Measurements from ENCODE around the gene PRKD3.

Gene PRKD3

DNA sequence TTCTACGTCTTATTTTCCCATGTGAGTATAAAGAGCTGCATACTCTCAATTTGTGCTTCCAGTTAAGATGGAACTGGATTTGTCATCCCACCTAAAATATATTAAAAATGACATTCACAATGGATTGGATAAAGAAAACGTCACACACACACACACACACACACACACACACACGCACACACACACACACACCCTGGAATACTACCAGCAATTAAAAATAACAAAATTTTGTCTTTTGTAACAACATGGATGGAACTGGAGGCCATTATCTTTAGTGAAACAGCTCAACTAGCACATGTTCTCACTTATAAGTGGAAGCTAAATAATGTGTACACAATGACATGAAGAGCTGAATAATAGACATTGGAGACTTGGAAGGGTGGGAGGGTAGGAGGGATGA, 16.0 kb upstream of the PRKD3 start:
- Histone ChIP-seq H3K4me1 (ENCODE audit: control insufficient read depth, low read depth, low read length) (peaks cover 4% of the 10 kb centered on the region), H3K27me3 (ENCODE audit: control insufficient read depth, insufficient read depth, low read length) (no peaks in the 10 kb centered on the region)

DNA sequence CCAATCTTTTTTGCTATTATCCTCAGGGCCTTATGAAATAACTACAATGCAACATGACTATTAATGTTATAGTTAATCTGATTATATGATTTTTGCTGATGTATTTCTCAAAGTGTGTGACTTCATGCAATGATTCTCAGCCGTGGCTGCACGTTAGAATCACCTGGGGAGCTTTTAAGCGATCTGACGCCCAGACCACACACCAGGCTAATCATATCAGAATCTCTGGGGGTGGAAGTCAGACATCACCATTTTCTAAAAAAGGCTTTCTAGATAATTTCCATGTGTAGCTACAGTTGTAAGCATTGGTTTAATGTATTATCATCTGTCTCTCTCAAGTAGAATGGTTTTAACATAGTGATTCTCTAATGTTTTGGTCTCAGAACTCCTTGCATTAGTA, 14.3 kb upstream of the PRKD3 start:
- H3K4me1 ChIP-seq (ENCODE audit: control insufficient read depth, low read depth, low read length), result peaks cover 4% of the 10 kb centered on the region
- no peaks in the 10 kb centered on the region for H3K36me3 ChIP-seq (ENCODE audit: control insufficient read depth, low read depth, low read length)
- no peak overlapping the region for H3K9ac ChIP-seq (ENCODE audit: low read length)
- no peak overlapping the region for H3K4me3 ChIP-seq (ENCODE audit: low read length)
- H3K9me3 ChIP-seq (ENCODE audit: control insufficient read depth, low read depth, low read length), result no peaks in the 10 kb centered on the region
- H3K27me3 ChIP-seq (ENCODE audit: control insufficient read depth, insufficient read depth, low read length), result no peaks in the 10 kb centered on the region
- H3K27ac ChIP-seq (ENCODE audit: low read length), result no peak overlapping the region

More for the DNA sequence above, 16.0 kb upstream of the PRKD3 start:
- Histone ChIP-seq H3K4me3 (ENCODE audit: low read length) (no peak overlapping the region), H3K36me3 (ENCODE audit: control insufficient read depth, low read depth, low read length) (no peaks in the 10 kb centered on the region), H3K9ac (ENCODE audit: low read length) (no peak overlapping the region), H3K27ac (ENCODE audit: low read length) (no peak overlapping the region), H3K9me3 (ENCODE audit: control insufficient read depth, low read depth, low read length) (no peaks in the 10 kb centered on the region)

DNA sequence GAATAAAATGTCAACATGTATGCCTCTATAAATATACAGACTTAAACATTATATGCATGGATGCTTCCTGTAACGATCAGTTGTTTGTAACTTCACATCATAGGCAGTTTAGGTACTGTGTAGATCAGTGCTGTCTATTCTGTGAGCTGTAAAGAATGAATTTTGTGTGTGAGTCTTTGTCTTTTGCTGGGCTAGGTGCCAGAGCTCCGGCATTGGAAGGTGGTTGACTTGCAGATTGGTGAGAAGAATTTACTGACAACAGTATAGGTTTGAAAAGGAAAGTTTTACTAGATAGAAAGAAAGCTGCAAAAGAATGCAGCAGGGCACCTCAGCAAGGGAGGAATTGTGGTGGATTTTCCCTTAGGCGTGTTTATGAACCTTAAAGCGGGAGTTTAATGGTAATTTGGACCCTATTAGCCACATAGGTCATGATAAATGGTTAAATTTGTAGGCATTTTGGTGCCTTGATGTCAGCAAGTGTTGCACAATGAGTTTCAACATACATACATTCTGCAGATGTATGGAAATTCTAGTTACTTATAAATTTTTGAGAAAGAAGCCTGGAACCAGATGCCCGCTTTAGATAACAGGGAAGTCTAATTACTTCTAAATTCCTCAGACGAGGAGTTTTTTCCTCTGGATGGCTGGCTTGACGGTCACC, 13.1 kb upstream of the PRKD3 start:
- Histone ChIP-seq H3K9me3 (ENCODE audit: control insufficient read depth, low read depth, low read length) (no peaks in the 10 kb centered on the region), H3K4me1 (ENCODE audit: control insufficient read depth, low read depth, low read length) (no peaks in the 10 kb centered on the region), H3K36me3 (ENCODE audit: control insufficient read depth, low read depth, low read length) (no peaks in the 10 kb centered on the region), H3K27me3 (ENCODE audit: control insufficient read depth, insufficient read depth, low read length) (no peaks in the 10 kb centered on the region), H3K27ac (ENCODE audit: low read length) (no peak overlapping the region), H3K9ac (ENCODE audit: low read length) (no peak overlapping the region), H3K4me3 (ENCODE audit: low read length) (no peak overlapping the region)

DNA sequence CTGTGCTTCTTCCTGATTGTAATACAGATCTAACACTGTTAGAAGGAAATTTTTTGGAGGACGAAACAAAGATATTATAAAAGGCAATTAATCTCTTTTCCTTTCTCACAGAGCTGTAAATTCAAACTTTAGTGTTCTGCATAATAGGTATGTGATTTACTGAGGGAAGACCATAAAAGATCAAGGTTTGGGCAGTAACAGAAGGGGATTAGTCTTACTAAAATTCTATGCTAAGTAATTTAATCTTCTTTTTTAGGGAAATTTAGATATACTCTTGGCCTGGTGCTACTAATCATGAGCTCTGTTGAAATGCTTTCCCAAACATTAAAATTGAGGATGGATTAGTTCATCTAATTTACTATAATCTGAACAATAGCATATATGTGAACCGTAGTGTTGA, 11.0 kb upstream of the PRKD3 start:
- Histone ChIP-seq H3K36me3 (ENCODE audit: control insufficient read depth, low read depth, low read length) (no peaks in the 10 kb centered on the region), H3K4me3 (ENCODE audit: low read length) (no peak overlapping the region), H3K27me3 (ENCODE audit: control insufficient read depth, insufficient read depth, low read length) (no peaks in the 10 kb centered on the region), H3K9ac (ENCODE audit: low read length) (no peak overlapping the region), H3K27ac (ENCODE audit: low read length) (no peak overlapping the region), H3K4me1 (ENCODE audit: control insufficient read depth, low read depth, low read length) (no peaks in the 10 kb centered on the region), H3K9me3 (ENCODE audit: control insufficient read depth, low read depth, low read length) (no peaks in the 10 kb centered on the region)

DNA sequence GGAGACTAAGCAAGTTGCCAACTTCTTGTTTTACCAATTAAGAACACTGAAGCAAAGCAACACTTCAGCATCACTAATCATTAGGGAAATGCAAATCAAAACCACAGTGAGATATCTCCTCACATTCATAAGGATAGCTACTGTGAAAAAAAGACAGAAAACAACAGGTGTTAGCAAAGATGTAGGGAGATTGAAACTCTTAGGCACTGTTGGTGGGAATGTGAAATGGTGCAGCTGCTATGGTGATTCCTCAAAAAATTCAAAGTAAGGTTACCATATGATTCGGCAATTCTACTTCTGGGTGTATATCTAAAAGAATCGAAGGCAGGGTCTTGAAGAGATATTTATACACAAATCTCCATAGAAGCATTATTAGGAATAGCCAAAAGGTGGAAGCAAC, 8.6 kb upstream of the PRKD3 start:
- Histone ChIP-seq H3K9me3 (ENCODE audit: control insufficient read depth, low read depth, low read length) (no peaks in the 10 kb centered on the region), H3K27me3 (ENCODE audit: control insufficient read depth, insufficient read depth, low read length) (no peaks in the 10 kb centered on the region), H3K36me3 (ENCODE audit: control insufficient read depth, low read depth, low read length) (no peaks in the 10 kb centered on the region), H3K4me1 (ENCODE audit: control insufficient read depth, low read depth, low read length) (no peaks in the 10 kb centered on the region), H3K27ac (ENCODE audit: low read length) (no peak overlapping the region), H3K4me3 (ENCODE audit: low read length) (no peak overlapping the region), H3K9ac (ENCODE audit: low read length) (no peak overlapping the region)

DNA sequence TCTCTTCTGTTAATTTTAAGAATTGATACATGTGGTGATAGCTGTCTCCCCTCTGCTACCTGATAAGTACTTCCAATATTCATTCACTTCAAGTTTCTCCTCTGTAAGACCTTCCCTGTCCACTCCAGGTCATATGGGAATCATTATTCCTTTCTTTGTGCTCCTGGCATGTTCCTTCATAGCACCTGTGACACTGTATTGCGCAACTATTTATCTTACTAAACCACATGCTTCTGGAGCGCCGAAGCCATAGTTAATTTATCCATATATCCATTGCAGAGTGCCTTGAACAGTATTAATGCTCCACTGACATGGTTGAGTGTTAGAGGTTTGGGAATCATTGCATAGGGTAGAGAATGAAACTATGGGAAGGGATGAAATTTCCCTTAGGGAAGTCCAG, 7.9 kb upstream of the PRKD3 start:
- Histone ChIP-seq H3K36me3 (ENCODE audit: control insufficient read depth, low read depth, low read length) (no peaks in the 10 kb centered on the region), H3K9me3 (ENCODE audit: control insufficient read depth, low read depth, low read length) (no peaks in the 10 kb centered on the region), H3K4me1 (ENCODE audit: control insufficient read depth, low read depth, low read length) (no peaks in the 10 kb centered on the region), H3K27ac (ENCODE audit: low read length) (no peak overlapping the region), H3K9ac (ENCODE audit: low read length) (no peak overlapping the region), H3K4me3 (ENCODE audit: low read length) (no peak overlapping the region), H3K27me3 (ENCODE audit: control insufficient read depth, insufficient read depth, low read length) (no peaks in the 10 kb centered on the region)

DNA sequence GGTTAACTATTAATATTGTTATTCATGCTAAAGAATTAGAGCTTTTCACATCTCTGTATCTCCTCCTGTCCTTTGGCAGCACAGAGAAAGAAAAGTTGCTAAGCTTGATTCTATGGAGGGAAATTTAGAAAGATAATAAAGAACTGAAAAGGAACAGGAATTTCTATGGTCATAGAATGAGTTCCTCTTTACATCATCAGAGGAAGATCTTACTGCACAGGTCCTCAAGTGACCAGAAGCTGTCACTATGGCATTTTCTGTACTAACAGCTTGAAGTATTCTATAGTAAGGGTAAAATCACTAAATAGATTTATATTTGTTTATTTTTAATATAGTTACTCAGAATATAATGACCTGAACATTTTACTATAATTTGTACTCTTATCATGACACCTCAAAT, 6.0 kb upstream of the PRKD3 start:
- no peaks in the 10 kb centered on the region for H3K36me3 ChIP-seq (ENCODE audit: control insufficient read depth, low read depth, low read length)
- H3K9ac ChIP-seq (ENCODE audit: low read length), result no peak overlapping the region
- H3K4me3 ChIP-seq (ENCODE audit: low read length), result no peak overlapping the region
- peaks cover 12% of the 10 kb centered on the region for H3K27me3 ChIP-seq (ENCODE audit: control insufficient read depth, insufficient read depth, low read length)
- no peak overlapping the region for H3K27ac ChIP-seq (ENCODE audit: low read length)
- H3K9me3 ChIP-seq (ENCODE audit: control insufficient read depth, low read depth, low read length), result no peaks in the 10 kb centered on the region
- H3K4me1 ChIP-seq (ENCODE audit: control insufficient read depth, low read depth, low read length), result no peaks in the 10 kb centered on the region

DNA sequence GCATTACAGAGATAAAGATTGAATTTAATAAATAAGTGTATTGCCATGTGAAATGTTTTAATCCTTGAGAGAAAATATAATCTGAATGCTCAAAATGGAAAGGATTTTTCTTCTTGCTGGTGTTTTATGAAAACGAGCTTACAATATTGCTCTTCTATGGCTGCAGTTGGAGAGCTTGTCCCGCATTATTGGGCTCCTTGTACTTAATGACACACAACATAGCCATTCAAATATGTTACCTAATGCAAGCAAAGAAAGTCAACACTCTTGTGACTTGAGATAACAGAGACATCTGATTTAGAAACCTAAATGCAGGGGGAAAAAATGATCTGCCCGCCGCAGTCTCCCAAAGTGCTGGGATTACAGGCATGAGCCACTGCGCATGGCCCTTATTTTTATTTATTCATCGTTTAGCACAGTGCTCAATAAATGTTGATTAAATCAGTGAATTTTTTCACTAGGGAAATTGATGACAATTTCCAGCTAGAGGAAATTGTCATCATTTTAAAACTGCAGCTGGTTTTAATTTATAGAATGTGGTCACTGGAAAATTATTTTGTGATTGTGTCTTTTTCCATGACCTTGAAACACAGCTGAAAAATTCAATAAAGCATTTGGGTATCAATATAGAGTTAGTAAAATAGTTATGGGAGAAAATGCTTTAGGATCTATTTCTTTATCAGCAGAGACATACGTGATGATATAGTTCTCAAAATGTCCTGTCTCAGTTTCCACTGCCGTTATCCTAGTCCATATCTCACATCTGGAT, 2.4 kb upstream of the PRKD3 start:
- H3K36me3 ChIP-seq (ENCODE audit: control insufficient read depth, low read depth, low read length), result no peaks in the 10 kb centered on the region
- H3K4me3 ChIP-seq (ENCODE audit: low read length), result no peak overlapping the region
- no peak overlapping the region for H3K27ac ChIP-seq (ENCODE audit: low read length)
- H3K4me1 ChIP-seq (ENCODE audit: control insufficient read depth, low read depth, low read length), result peaks cover 12% of the 10 kb centered on the region
- H3K9me3 ChIP-seq (ENCODE audit: control insufficient read depth, low read depth, low read length), result no peaks in the 10 kb centered on the region
- H3K27me3 ChIP-seq (ENCODE audit: control insufficient read depth, insufficient read depth, low read length), result peaks cover 20% of the 10 kb centered on the region
- H3K9ac ChIP-seq (ENCODE audit: low read length), result no peak overlapping the region

DNA sequence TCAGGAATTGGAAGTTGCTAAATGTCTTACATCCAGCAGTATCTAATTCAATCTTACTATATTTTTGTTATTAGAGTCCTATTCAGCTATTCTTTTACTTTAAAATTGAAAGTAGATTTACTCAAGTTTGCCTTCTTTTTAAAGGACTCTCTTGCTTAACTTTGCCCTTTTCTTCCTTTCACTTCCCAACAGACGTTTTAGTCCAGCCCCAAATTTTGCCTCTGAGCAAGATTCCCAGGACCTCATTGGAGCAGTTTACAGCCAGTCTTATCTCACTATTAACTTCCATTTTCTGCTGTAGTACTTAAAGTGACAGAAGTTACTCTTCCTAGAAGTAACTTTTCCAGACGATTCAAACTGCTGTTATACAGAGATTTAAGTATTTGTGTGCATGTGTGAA, 1.7 kb upstream of the PRKD3 start:
- no peak overlapping the region for H3K27ac ChIP-seq (ENCODE audit: low read length)
- H3K4me3 ChIP-seq (ENCODE audit: low read length), result no peak overlapping the region
- H3K36me3 ChIP-seq (ENCODE audit: control insufficient read depth, low read depth, low read length), result no peaks in the 10 kb centered on the region
- H3K9ac ChIP-seq (ENCODE audit: low read length), result no peak overlapping the region
- H3K27me3 ChIP-seq (ENCODE audit: control insufficient read depth, insufficient read depth, low read length), result peaks cover 20% of the 10 kb centered on the region
- peaks cover 14% of the 10 kb centered on the region for H3K4me1 ChIP-seq (ENCODE audit: control insufficient read depth, low read depth, low read length)
- no peaks in the 10 kb centered on the region for H3K9me3 ChIP-seq (ENCODE audit: control insufficient read depth, low read depth, low read length)

DNA sequence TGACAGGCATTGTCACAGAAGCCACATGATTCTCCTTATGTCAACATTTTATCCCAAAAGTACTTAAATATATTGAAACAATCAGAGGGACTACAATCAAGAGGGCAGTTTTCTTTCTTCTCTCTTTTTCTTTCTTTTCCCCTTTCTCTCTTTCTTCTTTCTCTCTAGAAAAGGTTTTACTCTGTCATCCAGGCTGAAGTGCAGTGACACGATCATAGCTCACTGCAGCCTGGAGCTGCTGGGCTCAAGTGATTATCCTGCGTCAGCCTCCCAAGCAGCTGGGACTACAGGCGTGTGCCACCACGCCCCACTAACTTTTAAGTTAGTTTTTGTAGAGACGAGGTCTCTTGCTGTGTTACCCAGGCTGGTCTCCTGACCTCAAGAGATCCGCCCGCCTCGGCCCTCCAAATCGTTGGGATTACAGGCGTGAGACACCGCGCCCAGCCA, 1.0 kb upstream of the PRKD3 start:
- Histone ChIP-seq H3K27ac (ENCODE audit: low read length) (no peak overlapping the region), H3K9me3 (ENCODE audit: control insufficient read depth, low read depth, low read length) (no peaks in the 10 kb centered on the region), H3K4me1 (ENCODE audit: control insufficient read depth, low read depth, low read length) (peaks cover 14% of the 10 kb centered on the region), H3K36me3 (ENCODE audit: control insufficient read depth, low read depth, low read length) (no peaks in the 10 kb centered on the region), H3K27me3 (ENCODE audit: control insufficient read depth, insufficient read depth, low read length) (peaks cover 20% of the 10 kb centered on the region), H3K9ac (ENCODE audit: low read length) (no peak overlapping the region), H3K4me3 (ENCODE audit: low read length) (peak overlapping the region; percentile 86)

DNA sequence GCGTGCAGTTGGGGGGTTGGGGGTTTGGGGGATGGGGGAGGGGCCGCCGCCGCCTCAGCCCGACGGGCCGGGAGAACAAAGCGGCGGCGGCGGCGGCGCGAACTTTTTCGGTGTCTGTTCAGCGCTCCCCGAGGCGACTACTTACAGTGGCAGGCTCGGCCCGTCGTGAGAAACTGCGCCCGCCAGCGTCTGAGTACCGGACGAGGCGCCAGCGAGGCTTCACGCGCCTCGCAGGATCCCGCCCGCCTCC, 172 bp downstream of the PRKD3 start:
- H3K9ac ChIP-seq (ENCODE audit: low read length), result peak overlapping the region; percentile 32
- H3K9me3 ChIP-seq (ENCODE audit: control insufficient read depth, low read depth, low read length), result no peaks in the 10 kb centered on the region
- no peak overlapping the region for H3K27ac ChIP-seq (ENCODE audit: low read length)
- peaks cover 2% of the 10 kb centered on the region for H3K36me3 ChIP-seq (ENCODE audit: control insufficient read depth, low read depth, low read length)
- H3K4me3 ChIP-seq (ENCODE audit: low read length), result peak overlapping the region; percentile 86
- H3K4me1 ChIP-seq (ENCODE audit: control insufficient read depth, low read depth, low read length), result peaks cover 17% of the 10 kb centered on the region
- peaks cover 20% of the 10 kb centered on the region for H3K27me3 ChIP-seq (ENCODE audit: control insufficient read depth, insufficient read depth, low read length)
